ENCODE data around the gene LRRFIP1.

LRRFIP1 gene

DNA sequence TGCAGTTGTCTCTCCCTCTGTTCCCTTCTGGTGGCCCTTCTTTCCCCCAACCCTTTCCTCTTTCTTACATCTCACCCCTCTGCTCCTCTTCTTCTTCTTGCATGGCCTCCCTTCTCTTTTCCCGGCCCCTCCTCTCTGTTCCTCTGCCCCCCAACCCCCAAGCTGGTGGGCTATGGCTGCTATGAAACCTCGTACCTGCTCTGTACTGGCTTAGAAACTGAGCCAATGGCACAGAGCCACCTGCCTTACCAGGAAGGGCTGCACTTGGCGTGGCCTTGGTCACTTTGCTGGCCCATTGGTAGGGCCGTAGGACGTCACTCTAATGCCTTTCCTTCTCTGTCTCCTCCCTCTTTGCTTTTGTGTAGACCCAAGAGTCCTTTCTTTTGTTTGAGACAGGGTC, 78.9 kb downstream of the LRRFIP1 start:
- DNase-seq (ENCODE audit: low read depth), result no peak
- TF ChIP-seq, protein P1, sequence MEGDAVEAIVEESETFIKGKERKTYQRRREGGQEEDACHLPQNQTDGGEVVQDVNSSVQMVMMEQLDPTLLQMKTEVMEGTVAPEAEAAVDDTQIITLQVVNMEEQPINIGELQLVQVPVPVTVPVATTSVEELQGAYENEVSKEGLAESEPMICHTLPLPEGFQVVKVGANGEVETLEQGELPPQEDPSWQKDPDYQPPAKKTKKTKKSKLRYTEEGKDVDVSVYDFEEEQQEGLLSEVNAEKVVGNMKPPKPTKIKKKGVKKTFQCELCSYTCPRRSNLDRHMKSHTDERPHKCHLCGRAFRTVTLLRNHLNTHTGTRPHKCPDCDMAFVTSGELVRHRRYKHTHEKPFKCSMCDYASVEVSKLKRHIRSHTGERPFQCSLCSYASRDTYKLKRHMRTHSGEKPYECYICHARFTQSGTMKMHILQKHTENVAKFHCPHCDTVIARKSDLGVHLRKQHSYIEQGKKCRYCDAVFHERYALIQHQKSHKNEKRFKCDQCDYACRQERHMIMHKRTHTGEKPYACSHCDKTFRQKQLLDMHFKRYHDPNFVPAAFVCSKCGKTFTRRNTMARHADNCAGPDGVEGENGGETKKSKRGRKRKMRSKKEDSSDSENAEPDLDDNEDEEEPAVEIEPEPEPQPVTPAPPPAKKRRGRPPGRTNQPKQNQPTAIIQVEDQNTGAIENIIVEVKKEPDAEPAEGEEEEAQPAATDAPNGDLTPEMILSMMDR (IDR thresholded peaks at IDR 0.05; ENCODE audit: control insufficient read depth, insufficient read depth, low read depth, low read length, missing control alignments), result no peak
- H3K4me3 ChIP-seq (ENCODE audit: control insufficient read depth, low read depth, low read length), result no peak overlapping the region

DNA sequence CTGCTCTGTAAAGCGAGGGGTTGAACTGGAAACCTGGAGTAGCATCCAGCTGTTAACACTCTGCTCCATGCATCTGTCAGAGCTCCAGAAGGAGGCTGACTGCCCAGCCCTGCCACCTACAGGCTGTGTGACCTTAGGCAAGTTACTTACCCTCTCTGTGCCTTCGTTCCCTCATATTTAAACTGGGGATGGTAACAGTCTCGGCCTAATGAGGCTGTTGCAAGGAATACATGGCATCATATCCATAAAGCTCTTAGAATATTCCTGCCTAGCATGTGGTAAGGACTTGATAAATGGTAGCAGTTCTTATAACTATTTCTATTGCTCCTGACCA, 80.6 kb downstream of the LRRFIP1 start:
- no peak for DNase-seq (ENCODE audit: low read depth)
- H3K4me3 ChIP-seq (ENCODE audit: control insufficient read depth, low read depth, low read length), result no peak overlapping the region
- TF ChIP-seq, protein P1 (IDR thresholded peaks at IDR 0.05; ENCODE audit: control insufficient read depth, insufficient read depth, low read depth, low read length, missing control alignments), result no peak

DNA sequence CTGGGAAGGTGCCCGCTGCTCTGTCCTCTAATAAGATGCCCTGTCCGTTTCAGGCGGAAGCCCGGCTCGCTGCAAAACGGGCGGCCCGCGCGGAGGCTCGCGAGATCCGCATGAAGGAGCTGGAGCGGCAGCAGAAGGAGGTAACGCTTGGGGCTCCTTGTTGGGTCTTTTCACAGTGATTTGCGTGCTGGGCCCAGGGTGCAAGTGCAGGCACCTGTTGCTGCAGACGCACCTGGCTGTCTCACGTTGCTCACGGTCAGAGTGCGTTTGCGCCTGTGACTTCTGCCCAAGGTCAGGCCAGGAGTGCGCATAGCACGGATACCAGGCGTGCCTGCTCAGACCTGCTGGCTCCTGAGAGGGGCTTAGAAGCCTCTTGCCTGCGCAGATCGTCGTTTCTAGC, 81.1 kb downstream of the LRRFIP1 start:
- TF ChIP-seq, protein P1 (IDR thresholded peaks at IDR 0.05; ENCODE audit: control insufficient read depth, insufficient read depth, low read depth, low read length, missing control alignments), result no peak
- no peak for DNase-seq (ENCODE audit: low read depth)
- no peak overlapping the region for H3K4me3 ChIP-seq (ENCODE audit: control insufficient read depth, low read depth, low read length)

DNA sequence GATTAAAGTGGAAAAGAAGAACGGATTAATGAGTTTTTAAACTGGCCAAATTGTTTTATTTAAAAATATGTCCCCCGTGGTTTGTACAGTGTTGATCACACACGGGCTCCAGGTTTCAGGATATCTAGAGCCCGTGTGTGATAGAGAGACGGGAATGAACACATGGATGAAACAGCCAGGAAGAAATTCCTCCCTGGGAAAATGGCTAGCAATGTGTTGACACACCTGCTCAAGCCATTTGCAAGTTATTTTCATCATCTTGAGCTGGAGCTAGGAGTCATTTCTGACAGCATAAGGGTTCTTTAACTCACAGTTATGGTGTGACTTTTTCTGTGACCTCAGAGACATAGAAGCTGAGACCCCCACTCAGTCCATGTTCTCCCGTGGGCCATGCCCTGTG, 81.6 kb downstream of the LRRFIP1 start:
- DNase-seq (ENCODE audit: low read depth), result no peak
- no peak overlapping the region for H3K4me3 ChIP-seq (ENCODE audit: control insufficient read depth, low read depth, low read length)
- TF ChIP-seq, protein P1 (IDR thresholded peaks at IDR 0.05; ENCODE audit: control insufficient read depth, insufficient read depth, low read depth, low read length, missing control alignments), result no peak

DNA sequence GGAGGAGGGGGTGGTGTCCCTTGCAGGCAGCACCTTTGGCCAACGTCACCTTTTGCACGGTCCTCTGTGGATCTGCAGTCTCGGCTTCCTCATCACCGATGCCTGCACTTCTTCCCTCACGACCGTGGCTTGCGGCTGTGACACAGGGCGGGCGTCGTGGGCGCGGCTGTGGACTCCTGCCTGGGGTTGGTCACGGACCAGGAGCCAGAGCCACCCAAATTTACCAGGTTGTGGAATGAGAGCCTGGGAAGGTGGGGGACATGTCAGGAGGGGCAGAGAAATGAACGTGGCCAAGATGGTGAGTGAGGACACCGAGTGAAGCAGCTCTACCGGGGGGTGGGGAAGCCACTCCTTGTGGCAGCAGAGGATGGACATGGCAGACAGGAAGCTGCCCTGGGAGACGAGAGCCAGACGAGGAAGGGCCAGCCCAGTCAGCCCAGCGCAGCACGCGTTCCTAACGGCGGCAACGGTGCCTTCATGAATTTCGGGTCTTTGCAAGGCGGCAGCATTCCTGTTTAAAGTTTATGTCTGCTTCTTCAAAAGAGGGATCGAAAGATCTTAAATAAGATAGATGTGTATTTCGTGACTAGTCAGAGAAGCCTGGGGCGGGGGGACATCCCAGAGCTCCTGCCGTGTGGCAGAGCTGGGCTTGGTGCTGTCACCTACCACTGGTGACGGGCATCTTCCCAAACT, 84.2 kb downstream of the LRRFIP1 start:
- TF ChIP-seq, protein P1 (IDR thresholded peaks at IDR 0.05; ENCODE audit: control insufficient read depth, insufficient read depth, low read depth, low read length, missing control alignments), result no peak
- DNase-seq (ENCODE audit: low read depth), result no peak
- no peak overlapping the region for H3K4me3 ChIP-seq (ENCODE audit: control insufficient read depth, low read depth, low read length)

DNA sequence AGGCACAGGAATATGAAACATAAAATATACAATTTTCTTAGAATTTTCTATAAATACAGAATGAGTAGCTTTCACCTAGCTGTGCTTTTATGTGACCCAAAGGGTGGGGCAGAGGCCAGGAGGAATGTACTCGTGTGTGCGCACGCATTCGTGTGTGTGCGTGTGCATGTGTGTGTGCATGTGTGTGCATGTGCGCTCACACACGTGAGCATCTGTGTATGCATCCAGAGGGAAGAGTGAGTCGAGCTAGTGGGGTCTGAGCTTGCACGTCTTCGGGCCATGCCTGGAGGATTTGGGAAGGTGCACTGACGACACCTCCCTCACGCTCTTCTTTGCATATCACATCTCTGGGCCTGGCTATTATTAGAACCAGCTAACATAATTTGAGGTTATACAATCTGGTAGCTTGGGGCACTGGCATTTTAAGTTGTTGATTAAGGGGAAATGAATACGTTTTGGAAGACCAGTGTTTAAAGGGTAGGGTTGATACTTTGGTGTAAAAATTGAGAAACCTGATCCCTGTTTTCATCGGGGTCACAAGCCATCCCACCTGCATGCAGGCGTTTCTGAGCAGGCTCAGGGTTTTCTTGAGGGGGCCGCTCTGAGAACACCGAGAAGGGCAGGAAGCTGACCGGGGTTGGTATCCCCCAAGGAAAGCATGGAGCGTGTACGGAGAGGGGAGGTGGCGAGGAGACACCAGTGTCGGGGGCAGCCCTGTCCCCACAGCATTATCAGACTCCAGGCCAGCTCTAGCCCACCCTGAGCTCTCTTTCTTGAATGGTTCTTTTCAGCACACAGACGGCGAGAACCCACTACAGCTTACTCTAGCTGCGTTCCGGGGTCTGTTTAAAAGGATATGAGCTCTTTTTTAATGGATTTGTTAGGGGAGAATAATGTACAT, 85.3 kb downstream of the LRRFIP1 start:
- H3K4me3 ChIP-seq (ENCODE audit: control insufficient read depth, low read depth, low read length), result no peak overlapping the region
- TF ChIP-seq, protein P1 (IDR thresholded peaks at IDR 0.05; ENCODE audit: control insufficient read depth, insufficient read depth, low read depth, low read length, missing control alignments), result no peak
- DNase-seq (ENCODE audit: low read depth), result no peak
